A549 (cell line): Measurements from ENCODE around the gene ATP13A4. TPM values are rescaled to one million over a fixed set of nuclear protein-coding genes. Genes with fewer than 3 reads are reported as not detected.
"Not testable (repeated sequence)": the region's sequence is repeated elsewhere in the genome, so short reads cannot be mapped to it uniquely, and the experiment has no call there.

Experiments used
- ATAC-seq, 2 experiments: fragments of 200-7000 bp in 1 of 2; fragments of >200 bp in 1 of 2; cut with Nextera tagmentation in 1 of 2; cut with Tn5 transposase in 1 of 2; 3 replicates each; pipeline versions ENCODE4 v1.8.0 to v1.9.1; 2018 to 2020; ENCODE audit warnings: mild to moderate bottlenecking in 1 of 2, moderate library complexity in 1 of 2
- CTCF ChIA-PET: fragments of 300-600 bp; sonication (Branson Sonifier 250); formaldehyde crosslinking; extraction: SDS; loops from one replicate; lab custom pipeline; 2021; ENCODE audit warnings: antibody characterized with exemption, inconsistent platforms; lab: Yijun Ruan, JAX
- POLR2A ChIA-PET: fragments of 350-600 bp; formaldehyde crosslinking; extraction: SDS; loops from one replicate; lab custom pipeline; 2021; ENCODE audit warnings: antibody characterized with exemption, inconsistent platforms; lab: Yijun Ruan, JAX
- DNase-seq, 2 experiments: peaks; one replicate each; pipeline versions ENCODE4 v3.0.0 to v3.0.0-alpha.2; 2011 to 2016; ENCODE audit warnings: low read depth in 1 of 2, low spot score in 1 of 2
- FAIRE-seq: peaks from 2 replicates; lab custom pipeline; 2011; peaks lifted over from hg19 to GRCh38; lab: Jason Lieb, UNC
- H3K27ac ChIP-seq, 2 experiments: fragments of >200 bp; sonication (Bioruptor Twin); formaldehyde crosslinking; 3 replicates each; pipeline ENCODE4 v1.5.1; 2016 to 2017
- H3K4me1 ChIP-seq: fragments of >200 bp; sonication (Bioruptor Twin); formaldehyde crosslinking; 3 replicates; pipeline ENCODE4 v1.6.1; 2016
- H3K4me2 ChIP-seq: fragments of >200 bp; sonication (Bioruptor Twin); formaldehyde crosslinking; 3 replicates; pipeline ENCODE4 v1.6.1; 2016
- H3K4me3 ChIP-seq: fragments of >200 bp; sonication (Bioruptor Twin); formaldehyde crosslinking; 3 replicates; pipeline ENCODE4 v1.5.1; 2016
- H3K9me3 ChIP-seq: fragments of >200 bp; sonication (Bioruptor Twin); formaldehyde crosslinking; 3 replicates; pipeline ENCODE4 v1.6.1; 2016
- ATOH8 ChIP-seq: fragments of 250-450 bp; sonication (Bioruptor Pico); IDR thresholded peaks from 2 replicates; pipeline ENCODE4 v1.5.0; 2020; ENCODE audit warnings: low read depth, mild to moderate bottlenecking, moderate library complexity
- BHLHE40 ChIP-seq: IDR thresholded peaks from 2 replicates; pipeline ENCODE4 v1.6.1; 2012; ENCODE audit warnings: low read depth, low read length, inconsistent platforms
- CEBPB ChIP-seq, 2 experiments: fragments of >200 bp in 1 of 2; sonication (Bioruptor Twin) in 1 of 2; formaldehyde crosslinking in 1 of 2; IDR thresholded peaks; 2 replicates each; pipeline ENCODE4 v1.6.1; 2012 to 2016
- CHD4 ChIP-seq: fragments of 200-600 bp; sonication (generic); IDR thresholded peaks from 2 replicates; pipeline ENCODE4 v1.6.1; 2016; ENCODE audit warnings: antibody characterized with exemption, mild to moderate bottlenecking, borderline replicate concordance
- E2F6 ChIP-seq: IDR thresholded peaks from 2 replicates; pipeline ENCODE4 v1.6.1; 2012; ENCODE audit warnings: low read depth, borderline replicate concordance
- EHF ChIP-seq: fragments of 250-450 bp; sonication (Bioruptor Pico); IDR thresholded peaks from 2 replicates; pipeline ENCODE4 v1.5.0; 2020; ENCODE audit warnings: mild to moderate bottlenecking
- EHMT2 ChIP-seq: fragments of 200-600 bp; sonication (generic); IDR thresholded peaks from 2 replicates; pipeline ENCODE4 v1.6.1; 2016; ENCODE audit warnings: antibody characterized with exemption, low read depth, mild to moderate bottlenecking, moderate library complexity
- ELK1 ChIP-seq: fragments of 150-350 bp; IDR thresholded peaks from 2 replicates; pipeline ENCODE4 v1.6.1; 2014; ENCODE audit warnings: low read depth, mild to moderate bottlenecking, low read length
- EP300 ChIP-seq, 2 experiments: fragments of >200 bp; sonication (Bioruptor Twin); formaldehyde crosslinking; IDR thresholded peaks; 2 replicates in 1 of 2; 3 replicates in 1 of 2; pipeline ENCODE4 v1.6.1; 2016 to 2017
- FOSB ChIP-seq: fragments of 250-450 bp; sonication (Bioruptor Pico); IDR thresholded peaks from 2 replicates; pipeline ENCODE4 v1.5.0; 2020; ENCODE audit warnings: mild to moderate bottlenecking, moderate library complexity
- GATA3 ChIP-seq: IDR thresholded peaks from 2 replicates; pipeline ENCODE4 v1.6.1; 2012; ENCODE audit warnings: borderline replicate concordance
- HMGXB4 ChIP-seq: fragments of 250-450 bp; sonication (Bioruptor Pico); IDR thresholded peaks from 2 replicates; pipeline ENCODE4 v1.5.0; 2021; ENCODE audit warnings: mild to moderate bottlenecking, moderate library complexity, borderline replicate concordance
- JUN ChIP-seq, 2 experiments: fragments of >200 bp; sonication (Bioruptor Twin); formaldehyde crosslinking; IDR thresholded peaks; 2 replicates in 1 of 2; 3 replicates in 1 of 2; pipeline ENCODE4 v1.6.1; 2016 to 2017
- JUNB ChIP-seq: fragments of >200 bp; sonication (Bioruptor Twin); formaldehyde crosslinking; IDR thresholded peaks from 2 replicates; pipeline ENCODE4 v1.6.1; 2016
- KDM1A ChIP-seq: fragments of 200-600 bp; sonication (generic); IDR thresholded peaks from 2 replicates; pipeline ENCODE4 v1.6.1; 2016; ENCODE audit warnings: low read depth, mild to moderate bottlenecking
- KDM5A ChIP-seq: fragments of 200-600 bp; sonication (generic); IDR thresholded peaks from 2 replicates; pipeline ENCODE4 v1.6.1; 2016; ENCODE audit warnings: antibody characterized with exemption, mild to moderate bottlenecking
- MAX ChIP-seq: IDR thresholded peaks from 2 replicates; pipeline ENCODE4 v1.6.1; 2012
- MAZ ChIP-seq: fragments of 150-350 bp; IDR thresholded peaks from 2 replicates; pipeline ENCODE4 v1.6.1; 2014; ENCODE audit warnings: antibody characterized with exemption, low read depth, low read length, borderline replicate concordance
- MYC ChIP-seq: IDR thresholded peaks from 2 replicates; pipeline ENCODE4 v1.6.1; 2012; ENCODE audit warnings: mild to moderate bottlenecking, inconsistent platforms, low read length, improper control_type of control experiment, borderline replicate concordance
- NR3C1 ChIP-seq: fragments of >200 bp; sonication (Bioruptor Twin); formaldehyde crosslinking; IDR thresholded peaks from 3 replicates; pipeline ENCODE4 v1.6.1; 2017
- PBX3 ChIP-seq: IDR thresholded peaks from 2 replicates; pipeline ENCODE4 v1.6.1; 2012
- RNF2 ChIP-seq: fragments of 200-600 bp; sonication (generic); IDR thresholded peaks from 2 replicates; pipeline ENCODE4 v1.6.1; 2016; ENCODE audit warnings: low read depth, mild to moderate bottlenecking, antibody characterized with exemption, moderate library complexity, borderline replicate concordance
- SREBF2 ChIP-seq: fragments of 450-650 bp; IDR thresholded peaks from 2 replicates; pipeline ENCODE4 v1.6.1; 2014; ENCODE audit warnings: mild to moderate bottlenecking, moderate library complexity
- TP53 ChIP-seq: fragments of 250-450 bp; sonication (Bioruptor Pico); IDR thresholded peaks from 2 replicates; pipeline ENCODE4 v1.5.0; 2021; ENCODE audit warnings: mild to moderate bottlenecking, moderate library complexity
- ZC3H11A ChIP-seq: fragments of 450-650 bp; IDR thresholded peaks from 2 replicates; pipeline ENCODE4 v1.6.1; 2014; ENCODE audit warnings: antibody characterized with exemption, mild to moderate bottlenecking
- ZSCAN20 ChIP-seq: fragments of 250-450 bp; sonication (Bioruptor Pico); IDR thresholded peaks from 2 replicates; pipeline ENCODE4 v1.8.0; 2022; ENCODE audit warnings: mild to moderate bottlenecking, moderate library complexity
- WGBS: methylation state at CpG from one replicate; pipeline ENCODE4 v1.1.6; 2017; ENCODE audit errors: missing lambda C conversion rate; 5-methylcytosine and 5-hydroxymethylcytosine counted together
- polyA plus RNA-seq, 4 experiments: library from polyadenylated mRNA; depleted of rRNA in 3 of 4; stranded (reverse); fragments of >200 nt; fragmentation: RNase III in 1 of 4; extraction: RNeasy Plus Mini Kit Qiagen cat#74134 plus additional on column Dnase treatment in 1 of 4; gene quantifications; 2 replicates in 3 of 4; 3 replicates in 1 of 4; pipeline ENCODE4 v1.2.3, GENCODE V29; 2011 to 2017

ATP13A4 gene
- polyA plus RNA-seq, 2 of the 4 experiments (the other 2 are of a cell fraction), result 0.09 to 0.10 TPM

- Histone ChIP-seq H3K4me3 (no peak overlapping the region), H3K4me2 (no peak overlapping the region), H3K9me3 (no peaks in the 10 kb centered on the region), H3K27ac (no peak overlapping the region), H3K4me1 (no peaks in the 10 kb centered on the region)
- DNase-seq (no peak), FAIRE-seq (no peak), ATAC-seq (no peak)
- ChIA-PET POLR2A (no interaction called here), CTCF (no interaction called here)
- WGBS, result 24% methylated on average over 7 of the region's 7 CpGs
- TF ChIP-seq EHF (no peak), ELK1 (no peak), EHMT2 (no peak), RNF2 (no peak), MAX (no peak), TP53 (CRISPR knock-in tag) (no peak), ZSCAN20 (CRISPR knock-in tag) (no peak), EP300 (IDR thresholded peaks at IDR 0.05) (no peak), GATA3 (no peak), MYC (no peak), CEBPB (IDR thresholded peaks at IDR 0.05) (no peak), SREBF2 (no peak), HMGXB4 (CRISPR knock-in tag) (no peak), CHD4 (no peak), BHLHE40 (no peak)
- TF ChIP-seq, all 56 proteins: peak for 0
Measured at GRCh38 chr3:193530231-193531165, 24.2 kb downstream of the ATP13A4 start.

- ATAC-seq, H3K4me3 ChIP-seq, CTCF ChIA-PET, H3K27ac ChIP-seq, POLR2A ChIA-PET, H3K9me3 ChIP-seq, H3K4me1 ChIP-seq, H3K4me2 ChIP-seq, FAIRE-seq, DNase-seq: not testable (repeated sequence)
- WGBS, result 49% methylated on average over 2 of the region's 2 CpGs
Measured at GRCh38 chr3:193526085-193526484, 28.6 kb downstream of the ATP13A4 start.

GRCh38 chr3:193522473-193522872, 32.2 kb downstream of the ATP13A4 start:
- no peak overlapping the region for H3K4me3 ChIP-seq
- no peak for FAIRE-seq
- H3K4me1 ChIP-seq, result no peaks in the 10 kb centered on the region
- ChIA-PET POLR2A (no interaction called here), CTCF (no interaction called here)
- TF ChIP-seq NR3C1, result no peak
- no peak for TF ChIP-seq HMGXB4 (CRISPR knock-in tag)
- TF ChIP-seq ZC3H11A, result no peak
- TF ChIP-seq CHD4, result no peak
- TF ChIP-seq FOSB (CRISPR knock-in tag), result no peak
- TF ChIP-seq KDM5A, result no peak
- no peak for TF ChIP-seq EHF
- TF ChIP-seq MAZ, result no peak
- no peak for TF ChIP-seq JUN (IDR thresholded peaks at IDR 0.05)
- no peak for TF ChIP-seq ATOH8 (CRISPR knock-in tag)
- no peak for TF ChIP-seq E2F6
- TF ChIP-seq KDM1A, result no peak
- no peak for TF ChIP-seq PBX3
- no peak for TF ChIP-seq JUNB
- TF ChIP-seq, all 56 proteins: peak for 0
- Histone ChIP-seq H3K27ac (no peak overlapping the region), H3K9me3 (no peaks in the 10 kb centered on the region), H3K4me2 (no peak overlapping the region)
- WGBS, result 3% methylated on average over 4 of the region's 4 CpGs
- DNase-seq (no peak), ATAC-seq (no peak)
